B cell (primary cell): ENCODE measurements around the gene SCYGR5. TPM values are rescaled to one million over a fixed set of nuclear protein-coding genes. Genes with fewer than 3 reads are reported as not detected.

Experiments used
- ATAC-seq: fragments of 200-7000 bp; cut with Tn5 transposase; one replicate; pipeline ENCODE4 v1.10.0; 2021; ENCODE audit warnings: low read depth, mild to moderate bottlenecking, moderate number of reproducible peaks, moderate library complexity
- CTCF ChIA-PET: fragments of 350-600 bp; sonication (Branson Sonifier 250); formaldehyde crosslinking; loops from one replicate; lab custom pipeline; 2021; ENCODE audit warnings: antibody characterized with exemption, inconsistent platforms; lab: Charles Lee
- POLR2A ChIA-PET: fragments of 350-600 bp; sonication (Branson Sonifier 250); formaldehyde crosslinking; loops from one replicate; lab custom pipeline; 2021; ENCODE audit warnings: antibody characterized with exemption; lab: Charles Lee
- DNase-seq: peaks from one replicate; pipeline ENCODE4 v3.0.0; 2013
- H2AFZ ChIP-seq: 2 replicates; pipeline ENCODE4 v1.6.1; 2012; ENCODE audit warnings: mild to moderate bottlenecking, low read depth, low read length; ENCODE audit not compliant: insufficient read depth, poor library complexity, severe bottlenecking
- H3K27ac ChIP-seq, 2 donors: 1 replicate in 1 of 2; 2 replicates in 1 of 2; pipeline ENCODE4 v1.5.1; 2012 to 2013; ENCODE audit warnings: low read length in 2 of 2, mild to moderate bottlenecking in 2 of 2, moderate library complexity in 1 of 2
- H3K27me3 ChIP-seq, 4 experiments: fragments of 200-600 bp in 1 of 4; sonication (generic) in 1 of 4; replicated peaks in 1 of 4; 1 replicate in 2 of 4; 2 replicates in 2 of 4; pipeline versions ENCODE4 v1.6.1 to v1.7.0; 2013 to 2016; ENCODE audit warnings: low read length in 3 of 4, mild to moderate bottlenecking in 2 of 4, mixed read lengths in 1 of 4, moderate library complexity in 1 of 4; ENCODE audit not compliant: insufficient read depth in 4 of 4, control insufficient read depth in 3 of 4; ENCODE audit errors: control extremely low read depth in 1 of 4
- H3K36me3 ChIP-seq, 2 experiments: replicated peaks in 1 of 2; 1 replicate in 1 of 2; 2 replicates in 1 of 2; pipeline versions ENCODE4 v1.6.1 to v1.7.1; 2013; ENCODE audit warnings: low read length in 1 of 2; ENCODE audit not compliant: insufficient read depth in 2 of 2, control insufficient read depth in 1 of 2; ENCODE audit errors: control extremely low read depth in 1 of 2, extremely low read depth in 1 of 2
- H3K4me1 ChIP-seq, 2 donors: fragments of 200-600 bp in 1 of 2; sonication (generic) in 1 of 2; 1 replicate in 1 of 2; 2 replicates in 1 of 2; pipeline versions ENCODE4 v1.5.1 to v1.6.1; 2013 to 2017; ENCODE audit warnings: low read length in 2 of 2; ENCODE audit not compliant: control insufficient read depth in 2 of 2, insufficient read depth in 2 of 2
- H3K4me2 ChIP-seq: replicated peaks from 2 replicates; pipeline ENCODE3; 2012; ENCODE audit warnings: mild to moderate bottlenecking, low read depth, low read length; ENCODE audit not compliant: poor library complexity, severe bottlenecking
- H3K4me3 ChIP-seq, 5 experiments: fragments of 200-600 bp in 1 of 5; sonication (generic) in 1 of 5; 1 replicate in 3 of 5; 2 replicates in 2 of 5; pipeline versions ENCODE4 v1.5.1 to v1.7.0; 2011 to 2016; ENCODE audit warnings: low read length in 4 of 5, mild to moderate bottlenecking in 4 of 5, low read depth in 2 of 5, control low read depth in 1 of 5, moderate library complexity in 1 of 5; ENCODE audit not compliant: insufficient read depth in 1 of 5; ENCODE audit errors: control extremely low read depth in 1 of 5, extremely low read depth in 1 of 5
- H3K79me2 ChIP-seq: fragments of 200-600 bp; sonication (generic); one replicate; pipeline ENCODE4 v1.6.0; 2016; ENCODE audit warnings: low read length; ENCODE audit not compliant: control insufficient read depth, insufficient read depth
- H3K9ac ChIP-seq: fragments of 200-600 bp; sonication (generic); 2 replicates; pipeline ENCODE4 v1.6.1; 2017; ENCODE audit warnings: mild to moderate bottlenecking, low read length, moderate library complexity
- H3K9me3 ChIP-seq, 3 donors: one replicate each; pipeline versions ENCODE4 v1.6.1 to v1.7.1; 2013; ENCODE audit warnings: low read length in 2 of 3; ENCODE audit not compliant: control insufficient read depth in 2 of 3, insufficient read depth in 1 of 3; ENCODE audit errors: control extremely low read depth in 1 of 3
- H4K20me1 ChIP-seq: 2 replicates; pipeline ENCODE4 v1.6.0; 2012; ENCODE audit warnings: mild to moderate bottlenecking, low read length; ENCODE audit not compliant: insufficient read depth, control insufficient read depth, poor library complexity, severe bottlenecking
- H3K27ac Mint-ChIP-seq: one replicate; pipeline ENCODE4 v1.8.0; 2021; ENCODE audit warnings: mixed read lengths
- H3K27me3 Mint-ChIP-seq: one replicate; pipeline ENCODE4 v1.8.0; 2021; ENCODE audit warnings: mixed read lengths
- H3K4me1 Mint-ChIP-seq: one replicate; pipeline ENCODE4 v1.8.0; 2021; ENCODE audit warnings: mixed read lengths
- H3K4me3 Mint-ChIP-seq: one replicate; pipeline ENCODE4 v1.8.0; 2021; ENCODE audit warnings: mixed read lengths
- H3K9me3 Mint-ChIP-seq: one replicate; pipeline ENCODE4 v1.8.0; 2022; ENCODE audit warnings: mixed read lengths; ENCODE audit not compliant: insufficient read depth
- CTCF ChIP-seq: fragments of 200-600 bp; IDR thresholded peaks from one replicate; pipeline ENCODE4 v1.8.0; 2022; ENCODE audit warnings: antibody characterized with exemption, mild to moderate bottlenecking
- EZH2 ChIP-seq: IDR thresholded peaks from 2 replicates; pipeline ENCODE4 v1.6.1; 2012; ENCODE audit warnings: borderline replicate concordance, low read depth, mild to moderate bottlenecking, moderate library complexity, low read length; ENCODE audit not compliant: insufficient read depth, poor library complexity, severe bottlenecking
- WGBS: methylation state at CpG from one replicate; pipeline ENCODE4 v1.1.5; 2013; ENCODE audit warnings: missing lambda C conversion rate; ENCODE audit not compliant: insufficient coverage; 5-methylcytosine and 5-hydroxymethylcytosine counted together
- intact Hi-C: fragments of 100-400 bp; cut with micrococcal nuclease; formaldehyde crosslinking; loops from one replicate; pipeline ENCODE4 v1.10.0; 2022
- polyA plus RNA-seq: library from polyadenylated mRNA; depleted of rRNA; stranded (reverse); fragments of >200 nt; gene quantifications from 2 replicates; pipeline ENCODE4 v1.2.3, GENCODE V29; 2012
- total RNA-seq, 2 donors: library from RNA; stranded (reverse); fragments of 120-200 nt in 1 of 2; gene quantifications; 1 replicate in 1 of 2; 2 replicates in 1 of 2; pipeline versions ENCODE4 v1.2.3 to v1.2.4, GENCODE V29; 2013 to 2022

Gene SCYGR5
- total and polyA plus RNA-seq, 2 donors (not counting 1 experiment from before 2014, with no cell fraction given): not detected

GRCh38 chr2:227626580-227627151 lies 39.9 kb upstream of the SCYGR5 start:
- Histone ChIP-seq H2AFZ (no peak overlapping the region), H3K27me3 (peaks cover 0 to 6% (median 2%) of the 10 kb centered on the region in 4 experiments), H4K20me1 (no peaks in the 10 kb centered on the region), H3K9me3 (peaks cover 0 to 10% (median 2%) of the 10 kb centered on the region in 3 donors), H3K4me3 (no peak overlapping the region), H3K9ac (no peak overlapping the region), H3K4me1 (no peaks in the 10 kb centered on the region), H3K36me3 (no peaks in the 10 kb centered on the region), H3K4me2 (no peak overlapping the region), H3K27ac (no peak overlapping the region), H3K79me2 (no peaks in the 10 kb centered on the region)
- H3K4me1 Mint-ChIP-seq: no peaks in the 10 kb centered on the region
- TF ChIP-seq EZH2 (no peak), CTCF (no peak)
- no peaks in the 10 kb centered on the region for H3K9me3 Mint-ChIP-seq
- H3K27ac Mint-ChIP-seq: no peak overlapping the region
- DNase-seq (no peak), ATAC-seq (no peak)
- CTCF ChIA-PET: no interaction called here
- POLR2A ChIA-PET: no interaction called here
- H3K27me3 Mint-ChIP-seq: peaks cover 16% of the 10 kb centered on the region
- intact Hi-C loops: no loop called here
- H3K4me3 Mint-ChIP-seq: no peak overlapping the region
- WGBS: 100% methylated on average over 1 of the region's 10 CpGs

- Histone ChIP-seq H3K4me2 (no peak overlapping the region), H3K9me3 (no peaks in the 10 kb centered on the region), H3K79me2 (no peaks in the 10 kb centered on the region), H3K27ac (no peak overlapping the region), H2AFZ (no peak overlapping the region), H4K20me1 (no peaks in the 10 kb centered on the region), H3K4me1 (no peaks in the 10 kb centered on the region), H3K9ac (no peak overlapping the region), H3K4me3 (no peak overlapping the region), H3K36me3 (no peaks in the 10 kb centered on the region), H3K27me3 (peaks cover 0 to 6% (median 2%) of the 10 kb centered on the region in 4 experiments)
- DNase-seq (no peak), ATAC-seq (no peak)
- Mint-ChIP-seq H3K4me1 (no peaks in the 10 kb centered on the region), H3K27me3 (peaks cover 21% of the 10 kb centered on the region), H3K27ac (no peak overlapping the region), H3K9me3 (no peaks in the 10 kb centered on the region), H3K4me3 (no peak overlapping the region)
- ChIA-PET POLR2A (no interaction called here), CTCF (no interaction called here)
- no peak for TF ChIP-seq CTCF
- TF ChIP-seq EZH2: no peak
- no CpG with 5 or more reads among the region's 3 CpGs for WGBS
- intact Hi-C loops: no loop called here
Measured at GRCh38 chr2:227627769-227628168, 38.8 kb upstream of the SCYGR5 start.
